SK-N-SH (cell line): ENCODE results near the gene KCTD21. TPM values are rescaled to one million over a fixed set of nuclear protein-coding genes. Genes with fewer than 3 reads are reported as not detected.

Source experiments
- CTCF ChIA-PET: fragments of 300-600, 350-600 bp; formaldehyde crosslinking; extraction: SDS; loops from one replicate; lab custom pipeline; 2021; lab: Yijun Ruan, JAX
- POLR2A ChIA-PET: fragments of 350-600 bp; sonication (Branson Sonifier 250); formaldehyde crosslinking; extraction: SDS; loops from one replicate; lab custom pipeline; 2020; ENCODE audit warnings: antibody characterized with exemption, inconsistent platforms; lab: Yijun Ruan, JAX
- DNase-seq: peaks from one replicate; pipeline ENCODE4 v3.0.0; 2012
- H2AFZ ChIP-seq: fragments of 200-600 bp; sonication (generic); 2 replicates; pipeline ENCODE4 v1.8.1; 2016; ENCODE audit warnings: antibody characterized with exemption, mild to moderate bottlenecking, low read depth
- H3F3A ChIP-seq: fragments of 200-600 bp; sonication (generic); replicated peaks from 2 replicates; pipeline ENCODE3; 2016; ENCODE audit warnings: antibody characterized with exemption, mild to moderate bottlenecking; ENCODE audit not compliant: insufficient read depth
- H3K27ac ChIP-seq, 2 experiments: fragments of 200-500 bp in 1 of 2; fragments of 200-600 bp in 1 of 2; sonication (Bioruptor generic) in 1 of 2; sonication (generic), shearing (Covaris generic) in 1 of 2; 2 replicates each; pipeline versions ENCODE4 v1.5.1 to v1.6.1; 2014 to 2016; ENCODE audit warnings: low read depth in 2 of 2, inconsistent platforms in 1 of 2, low read length in 1 of 2, mild to moderate bottlenecking in 1 of 2, mixed read lengths in 1 of 2
- H3K27me3 ChIP-seq: fragments of 200-600 bp; sonication (generic), shearing (Covaris generic); 2 replicates; pipeline ENCODE4 v1.6.1; 2016; ENCODE audit warnings: mixed run types; ENCODE audit not compliant: insufficient read depth
- H3K36me3 ChIP-seq, 2 experiments: fragments of 200-500 bp in 1 of 2; fragments of 200-600 bp in 1 of 2; sonication (Bioruptor generic) in 1 of 2; sonication (generic) in 1 of 2; replicated peaks in 1 of 2; 2 replicates each; pipeline versions ENCODE3 to v1.5.1; 2014 to 2016; ENCODE audit warnings: low read length in 1 of 2, mild to moderate bottlenecking in 1 of 2; ENCODE audit not compliant: insufficient read depth in 2 of 2, control insufficient read depth in 1 of 2
- H3K4me1 ChIP-seq, 2 experiments: fragments of 200-500 bp in 1 of 2; fragments of 200-600 bp in 1 of 2; sonication (Bioruptor generic) in 1 of 2; sonication (generic), shearing (Covaris generic) in 1 of 2; 2 replicates each; pipeline versions ENCODE4 v1.5.1 to v1.6.1; 2014 to 2016; ENCODE audit warnings: low read depth in 1 of 2, low read length in 1 of 2, mixed run types in 1 of 2; ENCODE audit not compliant: insufficient read depth in 2 of 2, control insufficient read depth in 1 of 2
- H3K4me2 ChIP-seq: fragments of 200-600 bp; sonication (generic), shearing (Covaris generic); 2 replicates; pipeline ENCODE4 v1.6.1; 2017; ENCODE audit warnings: mixed run types
- H3K4me3 ChIP-seq, 2 experiments: fragments of 200-500 bp in 1 of 2; fragments of 200-600 bp in 1 of 2; sonication (Bioruptor generic) in 1 of 2; sonication (generic), shearing (Covaris generic) in 1 of 2; 2 replicates each; pipeline versions ENCODE4 v1.5.1 to v1.8.1; 2014 to 2016; ENCODE audit warnings: low read depth in 2 of 2, inconsistent platforms in 1 of 2, low read length in 1 of 2, mild to moderate bottlenecking in 1 of 2, mixed read lengths in 1 of 2, moderate library complexity in 1 of 2
- H3K79me2 ChIP-seq: fragments of 200-600 bp; sonication (generic); 2 replicates; pipeline ENCODE4 v1.8.1; 2017; ENCODE audit warnings: mild to moderate bottlenecking; ENCODE audit not compliant: insufficient read depth
- H3K9ac ChIP-seq: fragments of 200-600 bp; sonication (generic); 2 replicates; pipeline ENCODE4 v1.6.1; 2017; ENCODE audit warnings: mixed run types
- H3K9me2 ChIP-seq: fragments of 200-600 bp; sonication (generic); 2 replicates; pipeline ENCODE4 v1.6.1; 2017; ENCODE audit warnings: mixed run types
- H3K9me3 ChIP-seq: fragments of 200-600 bp; sonication (generic); 2 replicates; pipeline ENCODE4 v1.6.1; 2017; ENCODE audit warnings: mixed run types, mild to moderate bottlenecking, moderate library complexity
- H4K20me1 ChIP-seq: fragments of 200-600 bp; sonication (generic); 2 replicates; pipeline ENCODE4 v1.6.1; 2017; ENCODE audit warnings: mild to moderate bottlenecking, mixed run types; ENCODE audit not compliant: insufficient read depth
- ELF1 ChIP-seq: IDR thresholded peaks from 2 replicates; pipeline ENCODE4 v1.4.0; 2012
- FOXM1 ChIP-seq: IDR thresholded peaks from 2 replicates; pipeline ENCODE4 v1.4.0; 2012; ENCODE audit warnings: low read depth, mild to moderate bottlenecking
- GATA2 ChIP-seq: sonication (generic); formaldehyde crosslinking; IDR thresholded peaks from 2 replicates; pipeline ENCODE4 v1.5.0; 2020; ENCODE audit warnings: mild to moderate bottlenecking, missing genetic modification reagents
- MEF2A ChIP-seq: IDR thresholded peaks from 2 replicates; pipeline ENCODE4 v1.4.0; 2012; ENCODE audit warnings: low read depth, borderline replicate concordance
- NRF1 ChIP-seq: IDR thresholded peaks from 2 replicates; pipeline ENCODE4 v1.6.1; 2012; ENCODE audit warnings: low read depth, mild to moderate bottlenecking, low read length
- SIN3A ChIP-seq: IDR thresholded peaks from 2 replicates; pipeline ENCODE4 v1.6.1; 2012; ENCODE audit warnings: low read depth, mild to moderate bottlenecking, low read length, moderate library complexity, borderline replicate concordance
- SMC3 ChIP-seq: IDR thresholded peaks from 2 replicates; pipeline ENCODE4 v1.6.1; 2012; ENCODE audit warnings: low read depth, low read length, improper control_type of control experiment
- TAF1 ChIP-seq: IDR thresholded peaks from 2 replicates; pipeline ENCODE4 v1.6.1; 2012; ENCODE audit warnings: low read depth, mild to moderate bottlenecking, low read length, moderate library complexity, borderline replicate concordance
- TCF12 ChIP-seq: IDR thresholded peaks from 2 replicates; pipeline ENCODE4 v1.4.0; 2012
- TEAD4 ChIP-seq: IDR thresholded peaks from 2 replicates; pipeline ENCODE4 v1.4.0; 2012; ENCODE audit warnings: mild to moderate bottlenecking, borderline replicate concordance; ENCODE audit not compliant: insufficient read depth
- WGBS: methylation state at CpG from one replicate; pipeline ENCODE4 v1.1.6; 2017; ENCODE audit warnings: low lambda C conversion rate; 5-methylcytosine and 5-hydroxymethylcytosine counted together
- polyA plus RNA-seq, 3 experiments: library from polyadenylated mRNA; depleted of rRNA; stranded (reverse); fragments of >200 nt; gene quantifications; 2 replicates each; pipeline ENCODE4 v1.2.3, GENCODE V29; 2012
- small RNA-seq, 7 experiments: library from RNA; depleted of rRNA; stranded (forward); fragments of <200 nt; gene quantifications; one replicate each; pipeline ENCODE3, GENCODE V24; 2012
- TF ChIP-seq, protein P1 (sequence below): fragments of 150-350 bp; IDR thresholded peaks from 2 replicates; pipeline ENCODE4 v1.6.1; 2017; ENCODE audit warnings: antibody characterized with exemption, low read length, low read depth, borderline replicate concordance
- TF ChIP-seq, protein P2 (sequence below): fragments of 150-350 bp; IDR thresholded peaks from 2 replicates; pipeline ENCODE4 v1.6.1; 2016; ENCODE audit warnings: mild to moderate bottlenecking, low read depth, low read length
- TF ChIP-seq, protein P3 (sequence below): IDR thresholded peaks from 2 replicates; pipeline ENCODE4 v1.6.1; 2012; ENCODE audit warnings: mild to moderate bottlenecking, low read depth, low read length, moderate library complexity

KCTD21 gene
- polyA plus RNA-seq, 1 of the 3 experiments (the other 2 are of a cell fraction) = 5.0 TPM

DNA sequence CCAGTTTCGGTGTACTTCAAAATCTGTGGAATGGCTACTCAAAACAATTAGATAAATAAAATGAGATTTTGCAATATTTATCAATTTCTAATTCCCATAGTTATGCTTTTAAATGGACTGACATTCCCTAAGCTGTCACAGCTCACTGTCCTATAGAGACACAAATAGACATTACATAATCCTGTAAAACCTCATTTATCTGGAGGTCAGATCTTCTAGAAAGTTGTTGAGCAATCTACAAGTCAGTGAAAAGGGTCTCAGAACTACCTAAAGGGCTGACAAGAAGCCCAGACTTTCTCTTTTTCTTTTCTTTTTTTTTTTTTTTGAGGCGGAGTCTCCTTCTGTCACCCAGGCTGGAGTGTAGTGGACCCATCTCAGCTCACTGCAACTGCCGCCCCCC is 61.0 kb downstream of the KCTD21 start:
- Histone ChIP-seq H3K27me3 (no peaks in the 10 kb centered on the region), H3K9me3 (no peaks in the 10 kb centered on the region), H3K9me2 (no peaks in the 10 kb centered on the region), H2AFZ (no peak overlapping the region), H3K4me2 (no peak overlapping the region), H3K36me3 (peaks cover 9 to 12% of the 10 kb centered on the region in 2 experiments), H3K9ac (no peak overlapping the region), H3F3A (no peaks in the 10 kb centered on the region), H3K4me1 (no peaks in the 10 kb centered on the region), H4K20me1 (no peaks in the 10 kb centered on the region), H3K4me3 (no peak overlapping the region), H3K79me2 (peaks cover 35% of the 10 kb centered on the region), H3K27ac (no peak overlapping the region)
- WGBS = 98% methylated on average over 3 of the region's 3 CpGs
- ChIA-PET CTCF (no interaction called here), POLR2A (no interaction called here)
- TF ChIP-seq, protein P1, sequence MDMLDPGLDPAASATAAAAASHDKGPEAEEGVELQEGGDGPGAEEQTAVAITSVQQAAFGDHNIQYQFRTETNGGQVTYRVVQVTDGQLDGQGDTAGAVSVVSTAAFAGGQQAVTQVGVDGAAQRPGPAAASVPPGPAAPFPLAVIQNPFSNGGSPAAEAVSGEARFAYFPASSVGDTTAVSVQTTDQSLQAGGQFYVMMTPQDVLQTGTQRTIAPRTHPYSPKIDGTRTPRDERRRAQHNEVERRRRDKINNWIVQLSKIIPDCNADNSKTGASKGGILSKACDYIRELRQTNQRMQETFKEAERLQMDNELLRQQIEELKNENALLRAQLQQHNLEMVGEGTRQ = no peak
- TF ChIP-seq ELF1 = no peak
- no peak for TF ChIP-seq TEAD4
- no peak for TF ChIP-seq SIN3A
- no peak for TF ChIP-seq TAF1
- no peak for TF ChIP-seq NRF1
- no peak for TF ChIP-seq FOXM1
- TF ChIP-seq, protein P2, sequence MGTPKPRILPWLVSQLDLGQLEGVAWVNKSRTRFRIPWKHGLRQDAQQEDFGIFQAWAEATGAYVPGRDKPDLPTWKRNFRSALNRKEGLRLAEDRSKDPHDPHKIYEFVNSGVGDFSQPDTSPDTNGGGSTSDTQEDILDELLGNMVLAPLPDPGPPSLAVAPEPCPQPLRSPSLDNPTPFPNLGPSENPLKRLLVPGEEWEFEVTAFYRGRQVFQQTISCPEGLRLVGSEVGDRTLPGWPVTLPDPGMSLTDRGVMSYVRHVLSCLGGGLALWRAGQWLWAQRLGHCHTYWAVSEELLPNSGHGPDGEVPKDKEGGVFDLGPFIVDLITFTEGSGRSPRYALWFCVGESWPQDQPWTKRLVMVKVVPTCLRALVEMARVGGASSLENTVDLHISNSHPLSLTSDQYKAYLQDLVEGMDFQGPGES = no peak
- TF ChIP-seq SMC3 = no peak
- TF ChIP-seq, protein P3, sequence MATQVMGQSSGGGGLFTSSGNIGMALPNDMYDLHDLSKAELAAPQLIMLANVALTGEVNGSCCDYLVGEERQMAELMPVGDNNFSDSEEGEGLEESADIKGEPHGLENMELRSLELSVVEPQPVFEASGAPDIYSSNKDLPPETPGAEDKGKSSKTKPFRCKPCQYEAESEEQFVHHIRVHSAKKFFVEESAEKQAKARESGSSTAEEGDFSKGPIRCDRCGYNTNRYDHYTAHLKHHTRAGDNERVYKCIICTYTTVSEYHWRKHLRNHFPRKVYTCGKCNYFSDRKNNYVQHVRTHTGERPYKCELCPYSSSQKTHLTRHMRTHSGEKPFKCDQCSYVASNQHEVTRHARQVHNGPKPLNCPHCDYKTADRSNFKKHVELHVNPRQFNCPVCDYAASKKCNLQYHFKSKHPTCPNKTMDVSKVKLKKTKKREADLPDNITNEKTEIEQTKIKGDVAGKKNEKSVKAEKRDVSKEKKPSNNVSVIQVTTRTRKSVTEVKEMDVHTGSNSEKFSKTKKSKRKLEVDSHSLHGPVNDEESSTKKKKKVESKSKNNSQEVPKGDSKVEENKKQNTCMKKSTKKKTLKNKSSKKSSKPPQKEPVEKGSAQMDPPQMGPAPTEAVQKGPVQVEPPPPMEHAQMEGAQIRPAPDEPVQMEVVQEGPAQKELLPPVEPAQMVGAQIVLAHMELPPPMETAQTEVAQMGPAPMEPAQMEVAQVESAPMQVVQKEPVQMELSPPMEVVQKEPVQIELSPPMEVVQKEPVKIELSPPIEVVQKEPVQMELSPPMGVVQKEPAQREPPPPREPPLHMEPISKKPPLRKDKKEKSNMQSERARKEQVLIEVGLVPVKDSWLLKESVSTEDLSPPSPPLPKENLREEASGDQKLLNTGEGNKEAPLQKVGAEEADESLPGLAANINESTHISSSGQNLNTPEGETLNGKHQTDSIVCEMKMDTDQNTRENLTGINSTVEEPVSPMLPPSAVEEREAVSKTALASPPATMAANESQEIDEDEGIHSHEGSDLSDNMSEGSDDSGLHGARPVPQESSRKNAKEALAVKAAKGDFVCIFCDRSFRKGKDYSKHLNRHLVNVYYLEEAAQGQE = no peak
- no peak for TF ChIP-seq TCF12
- no peak for TF ChIP-seq GATA2 (CRISPR knock-in tag)
- TF ChIP-seq MEF2A = no peak
- no peak for DNase-seq

Small RNA genes lying within 50 kb of the gene (small RNA-seq; reads per million reads assigned to genes)
- 0 reads per million in 7 experiments for gene RNU6-126P

Other genes with a start within 250 kb of the KCTD21 start
- 23.0 and 30.0 TPM in 2 replicates for gene INTS4, start 194.0 kb downstream of the KCTD21 start, polyA plus RNA-seq (2012; rRNA removed)
- gene KCTD14, start 165.3 kb downstream of the KCTD21 start, polyA plus RNA-seq (2012; rRNA removed) = 0.25 and 0.32 TPM in 2 replicates
- gene THRSP, start 124.8 kb downstream of the KCTD21 start, polyA plus RNA-seq (2012; rRNA removed) = 0.10 TPM in 1 of 2 replicates, not detected in the other
- 198 and 235 TPM in 2 replicates for gene NDUFC2, start 108.8 kb downstream of the KCTD21 start, polyA plus RNA-seq (2012; rRNA removed)
- gene ALG8, start 49.0 kb downstream of the KCTD21 start, polyA plus RNA-seq (2012; rRNA removed) = 42.0 and 54.8 TPM in 2 replicates
- gene USP35, start 293 bp upstream of the KCTD21 start, polyA plus RNA-seq (2012; rRNA removed) = 8.0 and 8.4 TPM in 2 replicates
- 5.6 and 6.0 TPM in 2 replicates for gene GAB2, start 229.2 kb upstream of the KCTD21 start, polyA plus RNA-seq (2012; rRNA removed)